ENCODE measurements around the gene AFDN. TPM values are rescaled to one million over a fixed set of nuclear protein-coding genes. Genes with fewer than 3 reads are reported as not detected.

Gene AFDN
- total RNA-seq, 6 donors from 2014 or later, result 149 to 517 (median 265) TPM

DNA sequence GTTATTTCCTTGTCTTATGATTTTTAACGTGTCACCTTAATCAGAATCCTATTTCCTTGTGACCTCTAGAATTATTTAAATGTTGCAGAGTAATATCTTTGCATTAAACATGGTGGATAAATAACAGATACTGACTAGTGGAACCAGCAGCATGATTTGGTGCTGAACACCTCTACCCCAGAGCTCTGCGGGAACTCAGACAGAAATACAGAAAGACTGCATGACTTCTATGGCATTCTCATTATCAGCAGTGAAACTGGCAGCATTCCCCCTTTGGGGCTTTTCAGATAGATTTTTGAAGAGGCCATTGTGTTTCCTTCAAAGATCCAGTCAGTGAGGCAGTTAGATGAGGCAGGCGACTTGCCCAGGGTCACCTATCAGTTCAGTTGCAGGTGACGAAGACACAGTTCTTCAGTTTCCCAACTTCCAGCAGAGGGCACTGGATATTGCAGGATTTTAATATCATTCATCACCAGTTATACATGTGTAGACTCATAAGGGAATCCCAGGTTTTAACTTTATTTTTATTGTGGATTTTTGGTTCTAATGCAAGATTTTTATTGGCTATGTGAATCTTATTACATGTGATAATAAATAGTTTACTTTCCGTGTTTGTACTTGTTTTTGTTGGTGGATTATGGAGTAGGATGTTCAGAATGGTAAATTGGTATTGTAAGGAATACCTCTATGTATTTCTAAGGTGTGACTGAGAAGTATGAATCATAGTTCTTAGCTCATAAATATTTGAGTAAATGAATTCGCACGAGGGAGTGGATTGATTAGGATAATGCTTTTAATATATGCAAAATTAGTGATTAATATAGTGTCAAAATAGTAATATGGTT lies 81.3 kb downstream of the AFDN start:
- Histone ChIP-seq H3K9me3 (no peaks in the 10 kb centered on the region), H3K36me3 (peaks cover 0 to 47% (median 10%) of the 10 kb centered on the region in 4 donors), H3K27ac (peak overlapping the region in 2 of 4 donors; percentile 63 to 65), H3K4me3 (peak overlapping the region in 3 of 4 donors; percentile 7 to 23 (median 9)), H3K27me3 (no peaks in the 10 kb centered on the region), H3K4me1 (peaks cover 0 to 17% (median 0%) of the 10 kb centered on the region in 4 donors)
- ATAC-seq (ENCODE audit: low FRiP score in 2 of 2), result no peak
- no peak for DNase-seq
- WGBS, 2 donors, result 73 to 76% methylated on average over 7 of the region's 7 CpGs
- TF ChIP-seq, protein P1, sequence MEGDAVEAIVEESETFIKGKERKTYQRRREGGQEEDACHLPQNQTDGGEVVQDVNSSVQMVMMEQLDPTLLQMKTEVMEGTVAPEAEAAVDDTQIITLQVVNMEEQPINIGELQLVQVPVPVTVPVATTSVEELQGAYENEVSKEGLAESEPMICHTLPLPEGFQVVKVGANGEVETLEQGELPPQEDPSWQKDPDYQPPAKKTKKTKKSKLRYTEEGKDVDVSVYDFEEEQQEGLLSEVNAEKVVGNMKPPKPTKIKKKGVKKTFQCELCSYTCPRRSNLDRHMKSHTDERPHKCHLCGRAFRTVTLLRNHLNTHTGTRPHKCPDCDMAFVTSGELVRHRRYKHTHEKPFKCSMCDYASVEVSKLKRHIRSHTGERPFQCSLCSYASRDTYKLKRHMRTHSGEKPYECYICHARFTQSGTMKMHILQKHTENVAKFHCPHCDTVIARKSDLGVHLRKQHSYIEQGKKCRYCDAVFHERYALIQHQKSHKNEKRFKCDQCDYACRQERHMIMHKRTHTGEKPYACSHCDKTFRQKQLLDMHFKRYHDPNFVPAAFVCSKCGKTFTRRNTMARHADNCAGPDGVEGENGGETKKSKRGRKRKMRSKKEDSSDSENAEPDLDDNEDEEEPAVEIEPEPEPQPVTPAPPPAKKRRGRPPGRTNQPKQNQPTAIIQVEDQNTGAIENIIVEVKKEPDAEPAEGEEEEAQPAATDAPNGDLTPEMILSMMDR (IDR thresholded peaks at IDR 0.05), result peak in 4 of 6 experiments; percentile 18 to 45 (median 28)
- TF ChIP-seq EP300 (IDR thresholded peaks at IDR 0.05), result no peak

DNA sequence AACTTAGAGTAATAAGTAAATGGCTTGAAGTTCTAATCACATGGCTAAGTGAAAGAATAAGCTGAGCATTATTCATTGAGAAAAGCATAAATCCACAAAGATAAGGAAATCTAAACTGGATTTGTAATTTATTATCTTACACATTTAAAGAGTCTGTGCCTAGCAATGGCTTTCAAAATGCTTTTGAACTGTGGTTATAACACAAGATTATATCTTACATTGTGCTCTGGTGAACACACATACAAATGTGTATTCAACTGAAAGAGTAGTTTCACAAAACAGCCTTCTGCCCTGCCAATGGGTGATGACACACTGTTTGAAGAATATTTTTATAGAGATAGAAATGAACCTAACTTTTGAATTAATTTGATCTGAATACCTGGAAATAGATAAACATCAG lies 83.3 kb downstream of the AFDN start:
- ATAC-seq (ENCODE audit: low FRiP score in 2 of 2), result no peak
- peaks cover 2 to 46% (median 5%) of the 10 kb centered on the region in 4 donors for H3K36me3 ChIP-seq

DNA sequence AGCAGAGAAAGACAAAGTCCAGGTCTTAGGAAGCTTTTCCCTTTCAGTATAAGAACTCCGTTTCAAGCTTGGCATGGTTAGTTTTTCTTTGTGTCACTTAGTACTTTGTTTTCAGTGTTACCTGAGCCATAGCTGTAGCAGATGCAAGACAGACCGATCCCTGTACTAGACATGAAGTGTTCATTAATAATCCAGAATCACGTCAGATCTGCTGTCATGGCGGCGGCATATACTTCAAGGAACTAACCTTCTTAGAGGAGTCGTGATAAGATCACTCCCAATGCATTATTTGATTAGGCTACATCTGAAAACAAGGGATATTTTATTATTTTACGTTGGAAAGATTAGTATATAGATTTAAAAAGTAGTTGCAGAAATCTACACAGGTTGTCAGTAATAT lies 83.9 kb downstream of the AFDN start:
- no peak for TF ChIP-seq POLR2A (IDR thresholded peaks at IDR 0.05)
- TF ChIP-seq, protein P1 (IDR thresholded peaks at IDR 0.05), result no peak
- no peak for TF ChIP-seq POLR2AphosphoS5 (IDR thresholded peaks at IDR 0.05)
- TF ChIP-seq EP300 (IDR thresholded peaks at IDR 0.05), result no peak
- Histone ChIP-seq H3K9me3 (no peaks in the 10 kb centered on the region), H3K4me3 (no peak overlapping the region), H3K36me3 (peaks cover 6 to 46% (median 10%) of the 10 kb centered on the region in 4 donors), H3K27ac (no peak overlapping the region), H3K27me3 (no peaks in the 10 kb centered on the region), H3K4me1 (peaks cover 0 to 17% (median 0%) of the 10 kb centered on the region in 4 donors)
- ATAC-seq (ENCODE audit: low FRiP score in 2 of 2), result no peak
- 92% methylated on average over 7 of the region's 7 CpGs for WGBS, 2 donors
- DNase-seq, result no peak

More for the DNA sequence above, 83.3 kb downstream of the AFDN start:
- H3K4me1 ChIP-seq, result peaks cover 0 to 17% (median 0%) of the 10 kb centered on the region in 4 donors
- H3K27ac ChIP-seq, result peak overlapping the region in 2 of 4 donors; percentile 5 to 65
- no peak for DNase-seq
- no peak overlapping the region for H3K4me3 ChIP-seq
- H3K27me3 ChIP-seq, result no peaks in the 10 kb centered on the region
- H3K9me3 ChIP-seq, result no peaks in the 10 kb centered on the region
- TF ChIP-seq POLR2AphosphoS5 (IDR thresholded peaks at IDR 0.05) (no peak), EP300 (IDR thresholded peaks at IDR 0.05) (no peak), POLR2A (IDR thresholded peaks at IDR 0.05) (no peak)
- TF ChIP-seq, protein P1 (IDR thresholded peaks at IDR 0.05), result no peak

DNA sequence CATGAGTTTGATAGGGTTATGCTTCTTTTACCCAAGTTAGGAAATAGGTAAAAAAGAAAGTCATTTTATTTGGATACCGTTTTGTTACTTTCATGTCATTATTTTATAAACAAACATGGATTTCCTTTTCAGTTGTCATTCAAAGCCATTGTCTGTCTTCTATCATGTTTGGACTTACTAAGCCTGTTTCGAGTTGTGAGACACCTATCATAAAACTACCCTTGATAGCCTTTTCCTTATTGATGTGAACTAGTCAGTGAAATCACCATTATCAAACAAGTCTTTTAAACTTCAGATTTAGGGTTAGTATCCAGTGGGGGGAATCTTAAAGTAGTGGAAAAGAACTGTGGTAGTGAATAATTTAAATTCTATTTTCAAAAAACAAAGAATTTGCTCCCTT lies 85.8 kb downstream of the AFDN start:
- no peak for DNase-seq
- no peak for ATAC-seq (ENCODE audit: low FRiP score in 2 of 2)
- TF ChIP-seq EP300 (IDR thresholded peaks at IDR 0.05) (no peak), POLR2A (IDR thresholded peaks at IDR 0.05) (no peak), POLR2AphosphoS5 (IDR thresholded peaks at IDR 0.05) (no peak)
- TF ChIP-seq, protein P1 (IDR thresholded peaks at IDR 0.05), result no peak
- no peaks in the 10 kb centered on the region for H3K9me3 ChIP-seq
- 64 to 71% methylated on average over 2 of the region's 2 CpGs for WGBS, 2 donors
- peak overlapping the region in 1 of 4 donors; percentile 10 for H3K27ac ChIP-seq
- H3K36me3 ChIP-seq, result peaks cover 11 to 64% (median 19%) of the 10 kb centered on the region in 4 donors
- H3K27me3 ChIP-seq, result no peaks in the 10 kb centered on the region
- H3K4me3 ChIP-seq, result no peak overlapping the region
- peaks cover 0 to 13% (median 0%) of the 10 kb centered on the region in 4 donors for H3K4me1 ChIP-seq

All from upper lobe of left lung (tissue), 6 donors.